T-cell (primary cell): ENCODE results near the gene KAZALD1. TPM values are rescaled to one million over a fixed set of nuclear protein-coding genes. Genes with fewer than 3 reads are reported as not detected.
A peak's percentile ranks its signal among the peaks of the same experiment; 100 is the strongest.

Source experiments
- ATAC-seq, 4 experiments: fragments of 200-7000 bp in 3 of 4; fragments of 150-1000 bp in 1 of 4; cut with Tn5 transposase; replicated peaks in 1 of 4; 1 replicate in 3 of 4; 2 replicates in 1 of 4; pipeline ENCODE4 v1.10.0; 2021; ENCODE audit warnings: moderate library complexity in 3 of 4, mild to moderate bottlenecking in 2 of 4, moderate number of reproducible peaks in 1 of 4
- CTCF ChIA-PET, 2 donors: fragments of 300-600 bp; sonication (Branson Sonifier 250); formaldehyde crosslinking; loops; one replicate each; lab custom pipeline; 2022; ENCODE audit warnings: antibody characterized with exemption in 2 of 2; lab: Charles Lee
- POLR2A ChIA-PET, 2 donors: fragments of 300-600 bp; sonication (Branson Sonifier 250); formaldehyde crosslinking; loops; one replicate each; lab custom pipeline; 2022; ENCODE audit warnings: antibody characterized with exemption in 2 of 2; lab: Charles Lee
- DNase-seq, 35 experiments: peaks; one replicate each; pipeline versions ENCODE4 v3.0.0 to v3.0.0-alpha.2; 2013 to 2023
- H3K27ac ChIP-seq: one replicate; pipeline ENCODE4 v1.5.1; 2013; ENCODE audit warnings: low read length
- H3K27me3 ChIP-seq, 2 experiments: replicated peaks in 1 of 2; 1 replicate in 1 of 2; 2 replicates in 1 of 2; pipeline versions ENCODE4 v1.6.1 to v1.7.0; 2013; ENCODE audit warnings: low read length in 1 of 2, mixed read lengths in 1 of 2; ENCODE audit not compliant: control insufficient read depth in 2 of 2, insufficient read depth in 2 of 2; ENCODE audit errors: extremely low read depth in 1 of 2
- H3K36me3 ChIP-seq, 2 donors: 1 replicate in 1 of 2; 2 replicates in 1 of 2; pipeline versions ENCODE4 v1.6.1 to v1.7.0; 2013; ENCODE audit warnings: low read length in 1 of 2; ENCODE audit not compliant: control insufficient read depth in 2 of 2, insufficient read depth in 1 of 2; ENCODE audit errors: extremely low read depth in 1 of 2
- H3K4me1 ChIP-seq, 2 experiments: 1 replicate in 1 of 2; 2 replicates in 1 of 2; pipeline versions ENCODE4 v1.6.1 to v1.7.0; 2013; ENCODE audit warnings: low read length in 2 of 2, mixed read lengths in 1 of 2; ENCODE audit not compliant: insufficient read depth in 2 of 2, control insufficient read depth in 1 of 2; ENCODE audit errors: extremely low read depth in 1 of 2
- H3K4me3 ChIP-seq, 2 donors: 1 replicate in 1 of 2; 2 replicates in 1 of 2; pipeline versions ENCODE4 v1.5.1 to v1.7.0; 2013; ENCODE audit warnings: mild to moderate bottlenecking in 2 of 2, low read length in 1 of 2, moderate library complexity in 1 of 2; ENCODE audit not compliant: control insufficient read depth in 1 of 2; ENCODE audit errors: extremely low read depth in 1 of 2
- H3K9me3 ChIP-seq: 2 replicates; pipeline ENCODE4 v1.7.0; 2013
- H3K27ac Mint-ChIP-seq, 2 donors: one replicate each; pipeline ENCODE4 v1.8.0; 2020 to 2021; ENCODE audit warnings: mild to moderate bottlenecking in 2 of 2, mixed read lengths in 2 of 2
- H3K27me3 Mint-ChIP-seq, 2 donors: one replicate each; pipeline ENCODE4 v1.8.0; 2021 to 2022; ENCODE audit warnings: mixed read lengths in 2 of 2
- H3K36me3 Mint-ChIP-seq: one replicate; pipeline ENCODE4 v1.8.0; 2021; ENCODE audit warnings: mixed read lengths
- H3K4me1 Mint-ChIP-seq, 3 donors: one replicate each; pipeline ENCODE4 v1.8.0; 2020 to 2022; ENCODE audit warnings: mixed read lengths in 3 of 3, mild to moderate bottlenecking in 1 of 3
- H3K4me3 Mint-ChIP-seq, 3 donors: one replicate each; pipeline ENCODE4 v1.8.0; 2020 to 2022; ENCODE audit warnings: mild to moderate bottlenecking in 3 of 3, mixed read lengths in 3 of 3, moderate library complexity in 3 of 3
- H3K9me3 Mint-ChIP-seq, 3 donors: one replicate each; pipeline ENCODE4 v1.8.0; 2020 to 2022; ENCODE audit warnings: mixed read lengths in 3 of 3
- WGBS: methylation state at CpG from one replicate; pipeline ENCODE4 v1.1.5; 2013; ENCODE audit warnings: missing lambda C conversion rate; ENCODE audit not compliant: insufficient coverage; 5-methylcytosine and 5-hydroxymethylcytosine counted together
- total RNA-seq, 35 experiments: library from RNA in 6 of 35; stranded (reverse) in 6 of 35; fragments of 120-200 nt in 1 of 35; gene quantifications; one replicate each; pipeline versions ENCODE4 v1.2.1 to v1.2.4 and lab custom pipeline; 2013 to 2026

Gene KAZALD1
- total RNA-seq, 5 donors from 2014 or later (not counting 1 experiment from before 2014, with no cell fraction given) = 0.19 to 0.29 TPM; not detected in 3

DNA sequence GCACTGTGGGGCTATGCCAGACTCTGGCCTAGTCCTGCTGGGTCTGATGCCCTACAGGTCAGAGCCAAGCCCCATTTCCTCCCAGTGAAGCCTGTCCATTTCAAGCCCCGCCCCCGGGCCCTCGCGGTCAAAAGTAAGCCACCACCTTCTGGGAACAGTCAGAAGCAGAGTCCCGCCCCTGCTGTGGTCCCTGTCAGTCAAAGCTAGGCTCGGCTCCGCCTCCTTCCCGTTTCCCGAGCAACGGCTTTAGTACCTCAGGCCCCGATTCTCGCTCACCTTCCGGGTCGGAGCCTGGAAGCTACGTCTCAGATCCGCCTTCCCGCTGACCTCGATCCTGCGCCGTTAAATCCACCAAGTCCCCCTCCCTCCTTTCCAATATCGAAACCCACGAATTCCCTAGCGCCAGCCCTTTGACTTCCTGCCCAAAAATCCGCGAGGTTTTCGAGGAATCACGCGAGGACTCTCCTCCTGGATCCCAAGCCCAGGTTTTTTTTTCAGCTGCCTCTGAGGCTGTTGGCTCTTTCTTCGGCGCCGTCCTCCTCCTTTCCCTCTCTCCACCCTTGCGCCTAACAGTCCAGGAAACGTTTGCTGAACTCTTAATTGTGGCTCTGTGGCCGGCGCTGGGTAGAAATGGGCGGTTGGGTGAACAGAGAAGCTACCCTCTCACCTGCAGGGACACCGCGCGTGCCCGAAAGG, 19.0 kb upstream of the KAZALD1 start:
- Histone ChIP-seq H3K4me3 (peak overlapping the region; percentile 59 to 83), H3K27ac (peak overlapping the region; percentile 36), H3K36me3 (peaks cover 6 to 15% of the 10 kb centered on the region in 2 donors), H3K27me3 (peaks cover 13 to 22% of the 10 kb centered on the region in 2 experiments), H3K4me1 (peaks cover 5 to 22% of the 10 kb centered on the region in 2 experiments), H3K9me3 (no peaks in the 10 kb centered on the region)
- POLR2A ChIA-PET = interaction anchor here (0.6 to 1.5 kb wide), 4 partner anchors 11 to 512 kb away, joined by 3 to 9 read pairs (median 4); partner anchors contain the start of gene KAZALD1 (in 1 of the 2)
- CTCF ChIA-PET = interaction anchor here (0.6 to 2.1 kb wide), 24 partner anchors 8 to 100 kb away, joined by 3 to 12 read pairs (median 4); partner anchors contain the start of genes PDZD7 (in 1 of the 2) and SFXN3 (in 1 of the 2)
- H3K4me1 Mint-ChIP-seq = peaks cover 23 to 31% (median 26%) of the 10 kb centered on the region in 3 donors
- peaks cover 9% of the 10 kb centered on the region for H3K36me3 Mint-ChIP-seq
- no peaks in the 10 kb centered on the region for H3K9me3 Mint-ChIP-seq
- DNase-seq = peak; percentile 44 to 85 (median 68)
- ATAC-seq = peak; percentile 80 to 91 (median 86)
- peak overlapping the region; percentile 93 to 94 (median 94) for H3K4me3 Mint-ChIP-seq
- H3K27me3 Mint-ChIP-seq = peaks cover 17 to 20% of the 10 kb centered on the region in 2 donors
- under 1% methylated on average over 28 of the region's 40 CpGs for WGBS
- H3K27ac Mint-ChIP-seq = peak overlapping the region; percentile 90 to 94

DNA sequence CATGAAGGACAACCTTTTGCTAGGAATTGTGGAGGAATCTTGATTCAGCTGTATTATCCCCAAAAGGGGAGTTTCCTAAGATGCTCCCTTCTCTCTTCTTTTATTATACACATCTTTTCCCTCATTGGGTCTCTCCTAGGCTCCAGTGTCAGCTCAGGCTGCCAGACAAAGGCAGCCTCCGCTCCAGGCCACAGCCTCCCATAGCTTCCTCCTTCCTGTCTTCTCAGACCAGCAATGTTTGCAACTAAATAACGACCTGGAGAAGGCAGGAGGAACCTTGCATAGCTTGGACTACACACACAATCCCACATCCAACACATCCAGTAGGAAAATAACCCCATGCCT, 18.5 kb upstream of the KAZALD1 start:
- Mint-ChIP-seq H3K27ac (peak overlapping the region; percentile 27 to 94), H3K4me3 (peak overlapping the region; percentile 93 to 94 (median 94)), H3K9me3 (no peaks in the 10 kb centered on the region), H3K36me3 (peaks cover 4% of the 10 kb centered on the region), H3K4me1 (peaks cover 25 to 35% (median 27%) of the 10 kb centered on the region in 3 donors), H3K27me3 (peaks cover 23 to 25% of the 10 kb centered on the region in 2 donors)
- ChIA-PET POLR2A (interaction anchor here (0.6 to 1.5 kb wide), 5 partner anchors 9 to 512 kb away, joined by 3 to 9 read pairs (median 4); partner anchors contain the start of gene KAZALD1 (in 1 of the 2)), CTCF (interaction anchor here (0.7 to 2.1 kb wide), 21 partner anchors 8 to 99 kb away, joined by 3 to 12 read pairs (median 4); partner anchors contain the start of genes PDZD7 (in 1 of the 2) and SFXN3 (in 1 of the 2))
- Histone ChIP-seq H3K36me3 (peaks cover 6 to 10% of the 10 kb centered on the region in 2 donors), H3K27ac (peak overlapping the region; percentile 36), H3K9me3 (no peaks in the 10 kb centered on the region), H3K27me3 (peaks cover 14 to 27% of the 10 kb centered on the region in 2 experiments), H3K4me3 (peak overlapping the region; percentile 59 to 83), H3K4me1 (peaks cover 5 to 27% of the 10 kb centered on the region in 2 experiments)
- no peak for DNase-seq
- ATAC-seq = no peak
- WGBS = 50% methylated on average over 1 of the region's 2 CpGs

DNA sequence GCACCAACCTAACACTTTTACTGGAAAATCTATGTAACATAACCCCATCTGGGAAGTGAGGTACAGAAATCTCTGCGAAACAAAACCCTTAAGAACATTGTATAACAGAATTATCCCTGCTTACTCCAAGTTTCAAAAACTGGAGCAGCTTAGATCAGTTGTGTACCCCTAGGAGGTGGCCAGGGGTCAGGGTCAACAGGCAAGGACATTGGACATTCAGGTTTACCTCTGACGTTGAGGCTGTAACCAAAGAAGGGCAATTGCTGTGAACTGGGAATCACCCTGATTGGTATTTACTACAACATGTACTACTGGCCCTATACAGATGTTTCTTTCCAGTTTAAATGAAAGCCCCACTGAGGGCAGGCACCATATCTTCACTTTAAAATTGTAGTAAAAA, 17.7 kb upstream of the KAZALD1 start:
- no peak overlapping the region for H3K27ac Mint-ChIP-seq
- H3K36me3 Mint-ChIP-seq = no peaks in the 10 kb centered on the region
- H3K9me3 Mint-ChIP-seq = no peaks in the 10 kb centered on the region
- ChIA-PET POLR2A (interaction anchor here (0.6 to 0.9 kb wide), 3 partner anchors 10 to 15 kb away, joined by 3 to 4 read pairs (median 4); no protein-coding TSS in a partner anchor), CTCF (interaction anchor here (0.9 to 1.9 kb wide), 9 partner anchors 10 to 46 kb away, joined by 3 to 12 read pairs (median 6); partner anchors contain the start of genes PDZD7 (in 1 of the 2) and SFXN3 (in 1 of the 2))
- H3K4me3 Mint-ChIP-seq = no peak overlapping the region
- peaks cover 6 to 8% of the 10 kb centered on the region in 2 donors for H3K36me3 ChIP-seq
- H3K27me3 ChIP-seq = peaks cover 21 to 35% of the 10 kb centered on the region in 2 experiments
- H3K4me1 ChIP-seq = peaks cover 5 to 27% of the 10 kb centered on the region in 2 experiments
- peaks cover 30 to 32% of the 10 kb centered on the region in 2 donors for H3K27me3 Mint-ChIP-seq
- no peaks in the 10 kb centered on the region for H3K9me3 ChIP-seq
- DNase-seq (no peak), ATAC-seq (no peak)
- 100% methylated on average over 1 of the region's 2 CpGs for WGBS
- no peak overlapping the region for H3K27ac ChIP-seq
- no peak overlapping the region for H3K4me3 ChIP-seq
- peaks cover 27 to 43% (median 32%) of the 10 kb centered on the region in 3 donors for H3K4me1 Mint-ChIP-seq

DNA sequence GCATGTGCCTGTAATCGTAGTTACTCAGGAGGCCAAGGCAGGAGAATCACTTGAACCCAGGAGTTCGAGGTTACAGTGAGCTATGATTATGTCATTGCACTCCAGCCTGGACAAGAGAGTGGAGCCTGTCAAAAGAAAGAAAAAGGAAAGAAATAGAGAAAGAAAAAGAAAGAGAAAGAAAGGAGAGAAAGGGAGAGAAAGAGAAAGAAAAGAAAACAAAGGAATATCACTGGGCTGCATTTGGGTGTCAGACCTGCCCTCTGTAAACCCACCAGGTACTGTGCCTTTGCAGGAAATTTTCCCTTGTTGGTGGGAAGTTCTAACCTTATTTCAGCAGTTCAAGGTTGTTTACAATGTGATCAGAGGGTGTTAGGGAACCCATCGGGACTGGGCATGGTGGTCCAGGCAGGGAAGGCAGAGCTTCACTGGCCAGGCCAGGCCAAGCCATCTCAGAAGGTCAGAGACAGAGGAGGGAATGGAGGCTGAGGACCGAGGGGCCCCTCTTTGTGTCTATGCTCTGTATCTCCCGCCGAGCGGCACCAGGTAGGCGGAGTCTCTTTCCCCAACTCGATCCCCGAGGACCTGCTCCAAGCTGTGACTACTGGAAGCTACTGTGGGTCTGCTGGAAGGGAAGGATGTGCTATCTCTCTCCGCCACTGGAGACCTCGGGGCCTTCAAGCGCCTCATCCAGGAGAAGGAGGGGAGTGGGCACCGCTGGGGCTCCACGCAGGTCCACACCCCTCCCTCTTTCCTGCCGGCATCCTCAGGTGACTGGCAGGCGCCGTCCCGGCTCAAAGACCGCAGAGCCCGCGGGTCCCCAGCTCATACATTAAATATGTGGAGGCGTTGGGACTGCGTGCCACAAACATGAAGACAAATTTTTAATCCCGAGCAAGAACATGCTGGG, 15.2 kb upstream of the KAZALD1 start:
- peaks cover 21 to 59% of the 10 kb centered on the region in 2 experiments for H3K27me3 ChIP-seq
- H3K27ac Mint-ChIP-seq = peak overlapping the region in 1 of 2 donors; percentile 32
- no peaks in the 10 kb centered on the region for H3K36me3 Mint-ChIP-seq
- no peak overlapping the region for H3K27ac ChIP-seq
- CTCF ChIA-PET = interaction anchor here in 1 of 2 donors (0.6 to 1.8 kb wide), 5 partner anchors 11 to 119 kb away, joined by 3 to 6 read pairs (median 3); no protein-coding TSS in a partner anchor
- H3K4me1 ChIP-seq = peaks cover 5 to 33% of the 10 kb centered on the region in 2 experiments
- DNase-seq = no peak
- no peaks in the 10 kb centered on the region for H3K36me3 ChIP-seq
- no peak overlapping the region for H3K4me3 ChIP-seq
- peaks cover 32 to 43% (median 39%) of the 10 kb centered on the region in 3 donors for H3K4me1 Mint-ChIP-seq
- H3K9me3 Mint-ChIP-seq = no peaks in the 10 kb centered on the region
- H3K4me3 Mint-ChIP-seq = no peak overlapping the region
- no peaks in the 10 kb centered on the region for H3K9me3 ChIP-seq
- POLR2A ChIA-PET = interaction anchor here in 1 of 2 donors (0.6 kb wide), 1 partner anchor 948 kb away, joined by 3 read pairs; no protein-coding TSS in a partner anchor
- no peak for ATAC-seq
- 79% methylated on average over 13 of the region's 25 CpGs for WGBS
- H3K27me3 Mint-ChIP-seq = peaks cover 43 to 50% of the 10 kb centered on the region in 2 donors

DNA sequence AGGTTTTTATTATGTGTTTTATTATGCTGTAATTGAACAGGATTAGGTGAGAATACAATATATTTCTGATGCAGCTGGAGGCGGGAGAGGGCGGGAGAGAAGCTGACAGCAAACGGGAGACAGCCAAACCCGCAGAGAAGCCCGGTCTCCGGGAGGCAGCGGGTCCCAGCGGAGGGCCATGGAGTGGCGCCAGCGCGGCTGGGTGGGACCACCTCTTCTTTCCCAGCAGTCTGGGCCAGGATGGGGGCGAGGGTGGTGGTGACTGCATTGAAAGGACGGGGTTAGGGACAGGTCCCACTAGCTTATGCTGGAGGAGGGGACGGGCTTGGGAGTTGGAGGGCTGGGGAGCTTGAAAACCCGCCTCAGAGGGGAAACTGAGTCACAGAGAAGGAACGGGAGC, 14.5 kb upstream of the KAZALD1 start:
- ChIA-PET CTCF (interaction anchor here in 1 of 2 donors (1.0 to 1.8 kb wide), 2 partner anchors 12 to 94 kb away, joined by 3 to 6 read pairs; no protein-coding TSS in a partner anchor), POLR2A (no interaction called here)
- Mint-ChIP-seq H3K27ac (peak overlapping the region in 1 of 2 donors; percentile 32), H3K4me3 (no peak overlapping the region), H3K36me3 (no peaks in the 10 kb centered on the region), H3K9me3 (no peaks in the 10 kb centered on the region), H3K4me1 (peaks cover 26 to 37% (median 32%) of the 10 kb centered on the region in 3 donors), H3K27me3 (peaks cover 43 to 50% of the 10 kb centered on the region in 2 donors)
- peaks cover 2 to 31% of the 10 kb centered on the region in 2 experiments for H3K4me1 ChIP-seq
- no peak for DNase-seq
- H3K4me3 ChIP-seq = no peak overlapping the region
- H3K9me3 ChIP-seq = no peaks in the 10 kb centered on the region
- no peak for ATAC-seq
- H3K27me3 ChIP-seq = peaks cover 21 to 65% of the 10 kb centered on the region in 2 experiments
- WGBS = 60% methylated on average over 15 of the region's 16 CpGs
- H3K27ac ChIP-seq = no peak overlapping the region
- H3K36me3 ChIP-seq = no peaks in the 10 kb centered on the region
